B cell (primary cell): ENCODE results near the gene SIRPG. TPM values are rescaled to one million over a fixed set of nuclear protein-coding genes. Genes with fewer than 3 reads are reported as not detected.
"Not testable (repeated sequence)": the region's sequence is repeated elsewhere in the genome, so short reads cannot be mapped to it uniquely, and the experiment has no call there.

ENCODE experiments used
- ATAC-seq: fragments of 200-7000 bp; cut with Tn5 transposase; one replicate; pipeline ENCODE4 v1.10.0; 2021; ENCODE audit warnings: low read depth, mild to moderate bottlenecking, moderate number of reproducible peaks, moderate library complexity
- CTCF ChIA-PET: fragments of 350-600 bp; sonication (Branson Sonifier 250); formaldehyde crosslinking; loops from one replicate; lab custom pipeline; 2021; ENCODE audit warnings: antibody characterized with exemption, inconsistent platforms; lab: Charles Lee
- POLR2A ChIA-PET: fragments of 350-600 bp; sonication (Branson Sonifier 250); formaldehyde crosslinking; loops from one replicate; lab custom pipeline; 2021; ENCODE audit warnings: antibody characterized with exemption; lab: Charles Lee
- DNase-seq: peaks from one replicate; pipeline ENCODE4 v3.0.0; 2013
- H2AFZ ChIP-seq: 2 replicates; pipeline ENCODE4 v1.6.1; 2012; ENCODE audit warnings: mild to moderate bottlenecking, low read depth, low read length; ENCODE audit not compliant: insufficient read depth, poor library complexity, severe bottlenecking
- H3K27ac ChIP-seq, 2 donors: 1 replicate in 1 of 2; 2 replicates in 1 of 2; pipeline ENCODE4 v1.5.1; 2012 to 2013; ENCODE audit warnings: low read length in 2 of 2, mild to moderate bottlenecking in 2 of 2, moderate library complexity in 1 of 2
- H3K27me3 ChIP-seq, 4 experiments: fragments of 200-600 bp in 1 of 4; sonication (generic) in 1 of 4; replicated peaks in 1 of 4; 1 replicate in 2 of 4; 2 replicates in 2 of 4; pipeline versions ENCODE4 v1.6.1 to v1.7.0; 2013 to 2016; ENCODE audit warnings: low read length in 3 of 4, mild to moderate bottlenecking in 2 of 4, mixed read lengths in 1 of 4, moderate library complexity in 1 of 4; ENCODE audit not compliant: insufficient read depth in 4 of 4, control insufficient read depth in 3 of 4; ENCODE audit errors: control extremely low read depth in 1 of 4
- H3K36me3 ChIP-seq, 2 experiments: replicated peaks in 1 of 2; 1 replicate in 1 of 2; 2 replicates in 1 of 2; pipeline versions ENCODE4 v1.6.1 to v1.7.1; 2013; ENCODE audit warnings: low read length in 1 of 2; ENCODE audit not compliant: insufficient read depth in 2 of 2, control insufficient read depth in 1 of 2; ENCODE audit errors: control extremely low read depth in 1 of 2, extremely low read depth in 1 of 2
- H3K4me1 ChIP-seq, 2 donors: fragments of 200-600 bp in 1 of 2; sonication (generic) in 1 of 2; 1 replicate in 1 of 2; 2 replicates in 1 of 2; pipeline versions ENCODE4 v1.5.1 to v1.6.1; 2013 to 2017; ENCODE audit warnings: low read length in 2 of 2; ENCODE audit not compliant: control insufficient read depth in 2 of 2, insufficient read depth in 2 of 2
- H3K4me2 ChIP-seq: replicated peaks from 2 replicates; pipeline ENCODE3; 2012; ENCODE audit warnings: mild to moderate bottlenecking, low read depth, low read length; ENCODE audit not compliant: poor library complexity, severe bottlenecking
- H3K4me3 ChIP-seq, 5 experiments: fragments of 200-600 bp in 1 of 5; sonication (generic) in 1 of 5; 1 replicate in 3 of 5; 2 replicates in 2 of 5; pipeline versions ENCODE4 v1.5.1 to v1.7.0; 2011 to 2016; ENCODE audit warnings: low read length in 4 of 5, mild to moderate bottlenecking in 4 of 5, low read depth in 2 of 5, control low read depth in 1 of 5, moderate library complexity in 1 of 5; ENCODE audit not compliant: insufficient read depth in 1 of 5; ENCODE audit errors: control extremely low read depth in 1 of 5, extremely low read depth in 1 of 5
- H3K79me2 ChIP-seq: fragments of 200-600 bp; sonication (generic); one replicate; pipeline ENCODE4 v1.6.0; 2016; ENCODE audit warnings: low read length; ENCODE audit not compliant: control insufficient read depth, insufficient read depth
- H3K9ac ChIP-seq: fragments of 200-600 bp; sonication (generic); 2 replicates; pipeline ENCODE4 v1.6.1; 2017; ENCODE audit warnings: mild to moderate bottlenecking, low read length, moderate library complexity
- H3K9me3 ChIP-seq, 3 donors: one replicate each; pipeline versions ENCODE4 v1.6.1 to v1.7.1; 2013; ENCODE audit warnings: low read length in 2 of 3; ENCODE audit not compliant: control insufficient read depth in 2 of 3, insufficient read depth in 1 of 3; ENCODE audit errors: control extremely low read depth in 1 of 3
- H4K20me1 ChIP-seq: 2 replicates; pipeline ENCODE4 v1.6.0; 2012; ENCODE audit warnings: mild to moderate bottlenecking, low read length; ENCODE audit not compliant: insufficient read depth, control insufficient read depth, poor library complexity, severe bottlenecking
- H3K27ac Mint-ChIP-seq: one replicate; pipeline ENCODE4 v1.8.0; 2021; ENCODE audit warnings: mixed read lengths
- H3K27me3 Mint-ChIP-seq: one replicate; pipeline ENCODE4 v1.8.0; 2021; ENCODE audit warnings: mixed read lengths
- H3K4me1 Mint-ChIP-seq: one replicate; pipeline ENCODE4 v1.8.0; 2021; ENCODE audit warnings: mixed read lengths
- H3K4me3 Mint-ChIP-seq: one replicate; pipeline ENCODE4 v1.8.0; 2021; ENCODE audit warnings: mixed read lengths
- H3K9me3 Mint-ChIP-seq: one replicate; pipeline ENCODE4 v1.8.0; 2022; ENCODE audit warnings: mixed read lengths; ENCODE audit not compliant: insufficient read depth
- CTCF ChIP-seq: fragments of 200-600 bp; IDR thresholded peaks from one replicate; pipeline ENCODE4 v1.8.0; 2022; ENCODE audit warnings: antibody characterized with exemption, mild to moderate bottlenecking
- EZH2 ChIP-seq: IDR thresholded peaks from 2 replicates; pipeline ENCODE4 v1.6.1; 2012; ENCODE audit warnings: borderline replicate concordance, low read depth, mild to moderate bottlenecking, moderate library complexity, low read length; ENCODE audit not compliant: insufficient read depth, poor library complexity, severe bottlenecking
- WGBS: methylation state at CpG from one replicate; pipeline ENCODE4 v1.1.5; 2013; ENCODE audit warnings: missing lambda C conversion rate; ENCODE audit not compliant: insufficient coverage; 5-methylcytosine and 5-hydroxymethylcytosine counted together
- intact Hi-C: fragments of 100-400 bp; cut with micrococcal nuclease; formaldehyde crosslinking; loops from one replicate; pipeline ENCODE4 v1.10.0; 2022
- polyA plus RNA-seq: library from polyadenylated mRNA; depleted of rRNA; stranded (reverse); fragments of >200 nt; gene quantifications from 2 replicates; pipeline ENCODE4 v1.2.3, GENCODE V29; 2012
- total RNA-seq, 2 donors: library from RNA; stranded (reverse); fragments of 120-200 nt in 1 of 2; gene quantifications; 1 replicate in 1 of 2; 2 replicates in 1 of 2; pipeline versions ENCODE4 v1.2.3 to v1.2.4, GENCODE V29; 2013 to 2022

The SIRPG gene
- total and polyA plus RNA-seq, 2 donors (not counting 1 experiment from before 2014, with no cell fraction given): 0.09 TPM; not detected in 1

- no peak overlapping the region for H3K4me2 ChIP-seq
- no peak overlapping the region for H3K27ac Mint-ChIP-seq
- no peaks in the 10 kb centered on the region for H3K36me3 ChIP-seq
- peaks cover 0 to 1% (median 0%) of the 10 kb centered on the region in 3 donors for H3K9me3 ChIP-seq
- H3K4me3 ChIP-seq: no peak overlapping the region
- CTCF ChIA-PET: interaction anchor here (0.6 kb wide), 1 partner anchor 265 kb away, joined by 4 read pairs; no protein-coding TSS in a partner anchor
- H3K4me1 ChIP-seq: no peaks in the 10 kb centered on the region
- H3K27me3 ChIP-seq: no peaks in the 10 kb centered on the region
- intact Hi-C loops: no loop called here
- TF ChIP-seq CTCF (no peak), EZH2 (no peak)
- H2AFZ ChIP-seq: no peak overlapping the region
- H3K9me3 Mint-ChIP-seq: no peaks in the 10 kb centered on the region
- H4K20me1 ChIP-seq: no peaks in the 10 kb centered on the region
- no peak overlapping the region for H3K9ac ChIP-seq
- no peaks in the 10 kb centered on the region for H3K27me3 Mint-ChIP-seq
- POLR2A ChIA-PET: no interaction called here
- H3K4me3 Mint-ChIP-seq: no peak overlapping the region
- no peak for ATAC-seq
- H3K27ac ChIP-seq: no peak overlapping the region
- 100% methylated on average over 1 of the region's 3 CpGs for WGBS
- no peaks in the 10 kb centered on the region for H3K79me2 ChIP-seq
- H3K4me1 Mint-ChIP-seq: peaks cover 4% of the 10 kb centered on the region
- DNase-seq: no peak
Observed at GRCh38 chr20:1646975-1647431, 10.6 kb downstream of the SIRPG start.

- no peak overlapping the region for H3K4me2 ChIP-seq
- H2AFZ ChIP-seq: no peak overlapping the region
- no peak overlapping the region for H3K27ac ChIP-seq
- Mint-ChIP-seq H3K27me3 (no peaks in the 10 kb centered on the region), H3K9me3 (peaks cover 6% of the 10 kb centered on the region), H3K27ac (no peak overlapping the region), H3K4me3 (no peak overlapping the region), H3K4me1 (peaks cover 6% of the 10 kb centered on the region)
- peaks cover 0 to 1% (median 0%) of the 10 kb centered on the region in 3 donors for H3K9me3 ChIP-seq
- H3K27me3 ChIP-seq: no peaks in the 10 kb centered on the region
- no peak for TF ChIP-seq CTCF
- TF ChIP-seq EZH2: no peak
- DNase-seq: no peak
- no peaks in the 10 kb centered on the region for H4K20me1 ChIP-seq
- WGBS: 93% methylated on average over 6 of the region's 8 CpGs
- ChIA-PET POLR2A (no interaction called here), CTCF (no interaction called here)
- no peak for ATAC-seq
- H3K4me1 ChIP-seq: peaks cover 12 to 19% of the 10 kb centered on the region in 2 donors
- no peaks in the 10 kb centered on the region for H3K36me3 ChIP-seq
- intact Hi-C loops: no loop called here
- H3K4me3 ChIP-seq: no peak overlapping the region
- no peaks in the 10 kb centered on the region for H3K79me2 ChIP-seq
- no peak overlapping the region for H3K9ac ChIP-seq
Observed at GRCh38 chr20:1644101-1644962, 13.2 kb downstream of the SIRPG start.

- H3K79me2 ChIP-seq, H3K27ac ChIP-seq, H3K4me3 ChIP-seq, H4K20me1 ChIP-seq, intact Hi-C loops, POLR2A ChIA-PET, DNase-seq, H3K4me2 ChIP-seq, H3K9me3 Mint-ChIP-seq, H3K4me3 Mint-ChIP-seq, H3K27ac Mint-ChIP-seq, H3K27me3 ChIP-seq, H2AFZ ChIP-seq, H3K36me3 ChIP-seq, H3K9me3 ChIP-seq, ATAC-seq, CTCF ChIA-PET, H3K9ac ChIP-seq, H3K27me3 Mint-ChIP-seq: not testable (repeated sequence)
- no CpG with 5 or more reads among the region's 2 CpGs for WGBS
- peaks cover 12 to 19% of the 10 kb centered on the region in 2 donors for H3K4me1 ChIP-seq
- H3K4me1 Mint-ChIP-seq: peaks cover 11% of the 10 kb centered on the region
Observed at GRCh38 chr20:1638643-1639042, 18.9 kb downstream of the SIRPG start.
